Peyer's patch (tissue), 4 donors: ENCODE results near the gene OPCML.

Experiments used
- POLR2A ChIP-seq, 2 donors: fragments of 450-650 bp; IDR thresholded peaks; one replicate each; pipeline ENCODE4 v1.5.1; 2017; ENCODE audit warnings: antibody characterized with exemption in 2 of 2, mild to moderate bottlenecking in 2 of 2, moderate library complexity in 2 of 2
- TF ChIP-seq, protein P1 (sequence below), 6 experiments: fragments of 450-650 bp in 4 of 6; fragments of 200-600 bp in 2 of 6; sonication (generic) in 1 of 6; IDR thresholded peaks; one replicate each; pipeline ENCODE4 v1.5.1; 2017 to 2019; ENCODE audit warnings: antibody characterized with exemption in 6 of 6, mild to moderate bottlenecking in 3 of 6, moderate library complexity in 1 of 6

DNA sequence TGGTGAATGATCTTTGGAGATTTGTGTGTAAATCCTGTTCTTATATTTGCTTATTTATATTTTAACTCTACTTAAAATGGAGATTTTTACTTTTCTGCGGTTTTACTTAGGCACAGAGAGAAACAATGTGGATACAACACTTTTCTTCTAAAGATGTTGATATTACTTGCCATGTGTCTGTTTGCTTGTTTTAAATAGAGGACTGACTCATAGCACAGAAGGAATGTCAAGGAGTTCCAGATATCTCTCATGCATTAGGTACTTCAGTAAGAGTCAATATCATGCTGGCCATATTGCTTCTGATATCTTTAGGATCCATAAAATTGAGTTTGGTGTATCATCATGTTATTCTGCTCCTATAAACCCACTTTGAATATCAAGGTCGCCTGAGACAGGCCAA lies 395.0 kb downstream of the OPCML start:
- TF ChIP-seq, protein P1, sequence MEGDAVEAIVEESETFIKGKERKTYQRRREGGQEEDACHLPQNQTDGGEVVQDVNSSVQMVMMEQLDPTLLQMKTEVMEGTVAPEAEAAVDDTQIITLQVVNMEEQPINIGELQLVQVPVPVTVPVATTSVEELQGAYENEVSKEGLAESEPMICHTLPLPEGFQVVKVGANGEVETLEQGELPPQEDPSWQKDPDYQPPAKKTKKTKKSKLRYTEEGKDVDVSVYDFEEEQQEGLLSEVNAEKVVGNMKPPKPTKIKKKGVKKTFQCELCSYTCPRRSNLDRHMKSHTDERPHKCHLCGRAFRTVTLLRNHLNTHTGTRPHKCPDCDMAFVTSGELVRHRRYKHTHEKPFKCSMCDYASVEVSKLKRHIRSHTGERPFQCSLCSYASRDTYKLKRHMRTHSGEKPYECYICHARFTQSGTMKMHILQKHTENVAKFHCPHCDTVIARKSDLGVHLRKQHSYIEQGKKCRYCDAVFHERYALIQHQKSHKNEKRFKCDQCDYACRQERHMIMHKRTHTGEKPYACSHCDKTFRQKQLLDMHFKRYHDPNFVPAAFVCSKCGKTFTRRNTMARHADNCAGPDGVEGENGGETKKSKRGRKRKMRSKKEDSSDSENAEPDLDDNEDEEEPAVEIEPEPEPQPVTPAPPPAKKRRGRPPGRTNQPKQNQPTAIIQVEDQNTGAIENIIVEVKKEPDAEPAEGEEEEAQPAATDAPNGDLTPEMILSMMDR (IDR thresholded peaks at IDR 0.05) = no peak
- no peak for TF ChIP-seq POLR2A (IDR thresholded peaks at IDR 0.05)
